IMR-90 (cell line): ENCODE data around the gene USP32. TPM values are rescaled to one million over a fixed set of nuclear protein-coding genes. Genes with fewer than 3 reads are reported as not detected.
A peak's percentile ranks its signal among the peaks of the same experiment; 100 is the strongest.

Source experiments
- ATAC-seq: fragments of 200-7000 bp; cut with Tn5 transposase; 2 replicates; pipeline ENCODE4 v1.9.1; 2020; ENCODE audit warnings: low read depth, mild to moderate bottlenecking, moderate library complexity
- BruUV-seq: library from RNA; stranded (reverse); fragments of 400-500 nt; replicated peaks from 2 replicates; lab custom pipeline; 2021; lab: Mats Ljungman, UMichigan
- CTCF ChIA-PET: fragments of 300-600 bp; formaldehyde crosslinking; extraction: SDS; loops from one replicate; lab custom pipeline; 2021; ENCODE audit warnings: antibody characterized with exemption; lab: Yijun Ruan, JAX
- POLR2A ChIA-PET: fragments of 300-600 bp; sonication (Branson Sonifier 250); formaldehyde crosslinking; loops from one replicate; lab custom pipeline; 2022; ENCODE audit warnings: antibody characterized with exemption; ENCODE audit not compliant: unreplicated experiment; lab: Charles Lee
- DNase-seq: peaks from one replicate; pipeline ENCODE4 v3.0.0; 2013
- H2AFZ ChIP-seq: replicated peaks from 2 replicates; pipeline ENCODE3; 2013; ENCODE audit warnings: low read length, mild to moderate bottlenecking; ENCODE audit not compliant: poor library complexity
- H2AK5ac ChIP-seq: 2 replicates; pipeline ENCODE4 v1.6.1; 2013; ENCODE audit warnings: low read depth, low read length, inconsistent platforms
- H2AK9ac ChIP-seq: replicated peaks from 2 replicates; pipeline ENCODE3; 2013; ENCODE audit warnings: mild to moderate bottlenecking, low read depth, low read length, moderate library complexity; ENCODE audit not compliant: poor library complexity
- H2BK120ac ChIP-seq: 2 replicates; pipeline ENCODE4 v1.6.1; 2013; ENCODE audit warnings: low read depth, low read length, inconsistent platforms
- H2BK15ac ChIP-seq: 3 replicates; pipeline ENCODE4 v1.6.1; 2013; ENCODE audit warnings: low read depth, low read length, inconsistent platforms
- H2BK20ac ChIP-seq: 2 replicates; pipeline ENCODE4 v1.6.1; 2013; ENCODE audit warnings: low read depth, mild to moderate bottlenecking, inconsistent platforms, low read length, moderate library complexity
- H2BK5ac ChIP-seq: 2 replicates; pipeline ENCODE4 v1.6.1; 2013; ENCODE audit warnings: mild to moderate bottlenecking, low read depth, low read length, inconsistent platforms; ENCODE audit not compliant: poor library complexity, severe bottlenecking
- H3K14ac ChIP-seq: replicated peaks from 2 replicates; pipeline ENCODE4 v1.6.1; 2013; ENCODE audit warnings: low read depth, low read length, inconsistent platforms
- H3K18ac ChIP-seq: 2 replicates; pipeline ENCODE4 v1.6.1; 2013; ENCODE audit warnings: low read depth, low read length, control low read depth
- H3K23ac ChIP-seq: 2 replicates; pipeline ENCODE4 v1.6.1; 2013; ENCODE audit warnings: low read depth, low read length, inconsistent platforms
- H3K27ac ChIP-seq: 2 replicates; pipeline ENCODE4 v1.5.1; 2013; ENCODE audit warnings: mild to moderate bottlenecking, control low read depth, low read length; ENCODE audit not compliant: insufficient read depth
- H3K27me3 ChIP-seq: 2 replicates; pipeline ENCODE4 v1.6.1; 2013; ENCODE audit warnings: low read length; ENCODE audit not compliant: control insufficient read depth, insufficient read depth
- H3K36me3 ChIP-seq: 2 replicates; pipeline ENCODE4 v1.6.1; 2013; ENCODE audit warnings: low read length, mixed read lengths; ENCODE audit not compliant: control insufficient read depth, insufficient read depth
- H3K4ac ChIP-seq: 2 replicates; pipeline ENCODE4 v1.6.1; 2013; ENCODE audit warnings: low read depth, low read length, inconsistent platforms
- H3K4me1 ChIP-seq: 2 replicates; pipeline ENCODE4 v1.6.1; 2013; ENCODE audit warnings: low read length, mixed read lengths; ENCODE audit not compliant: control insufficient read depth, insufficient read depth
- H3K4me2 ChIP-seq: 2 replicates; pipeline ENCODE4 v1.6.1; 2013; ENCODE audit warnings: low read depth, mild to moderate bottlenecking, control low read depth, low read length, moderate library complexity
- H3K4me3 ChIP-seq: 2 replicates; pipeline ENCODE4 v1.5.1; 2013; ENCODE audit warnings: low read depth, mild to moderate bottlenecking, control low read depth, low read length, moderate library complexity; ENCODE audit not compliant: insufficient read depth
- H3K56ac ChIP-seq: 2 replicates; pipeline ENCODE4 v1.6.1; 2013; ENCODE audit warnings: low read length, inconsistent platforms; ENCODE audit not compliant: insufficient read depth; ENCODE audit errors: extremely low read depth
- H3K79me1 ChIP-seq, 2 experiments: 2 replicates each; pipeline ENCODE4 v1.6.1; 2013; ENCODE audit warnings: low read length in 2 of 2, inconsistent platforms in 1 of 2, low read depth in 1 of 2
- H3K9ac ChIP-seq: 2 replicates; pipeline ENCODE4 v1.6.1; 2013; ENCODE audit warnings: low read depth, low read length, control low read depth
- H3K9me1 ChIP-seq: 2 replicates; pipeline ENCODE4 v1.6.1; 2013; ENCODE audit warnings: low read length, inconsistent platforms; ENCODE audit not compliant: insufficient read depth
- H3K9me3 ChIP-seq: 2 replicates; pipeline ENCODE4 v1.6.1; 2013; ENCODE audit warnings: low read length; ENCODE audit not compliant: control insufficient read depth, insufficient read depth
- H4K20me1 ChIP-seq: 2 replicates; pipeline ENCODE4 v1.6.1; 2013; ENCODE audit warnings: low read length, inconsistent platforms; ENCODE audit not compliant: insufficient read depth
- H4K5ac ChIP-seq: 2 replicates; pipeline ENCODE4 v1.6.1; 2013; ENCODE audit warnings: mild to moderate bottlenecking, low read depth, low read length, control low read depth
- H4K8ac ChIP-seq, 2 experiments: 2 replicates each; pipeline ENCODE4 v1.6.1; 2013; ENCODE audit warnings: low read depth in 2 of 2, low read length in 2 of 2, control low read depth in 1 of 2, inconsistent platforms in 1 of 2
- H4K91ac ChIP-seq: 2 replicates; pipeline ENCODE4 v1.6.1; 2013; ENCODE audit warnings: low read depth, low read length, inconsistent platforms; ENCODE audit not compliant: insufficient read depth
- BHLHE40 ChIP-seq: fragments of 150-350 bp; IDR thresholded peaks from 2 replicates; pipeline ENCODE4 v1.6.1; 2016; ENCODE audit warnings: mild to moderate bottlenecking, low read depth, low read length
- CEBPB ChIP-seq: IDR thresholded peaks from 2 replicates; pipeline ENCODE4 v1.6.1; 2012; ENCODE audit warnings: low read depth, low read length, improper control_type of control experiment
- CHD1 ChIP-seq: IDR thresholded peaks from 2 replicates; pipeline ENCODE4 v1.6.1; 2012; ENCODE audit warnings: low read depth, low read length, improper control_type of control experiment
- MAZ ChIP-seq: IDR thresholded peaks from 2 replicates; pipeline ENCODE4 v1.6.1; 2012; ENCODE audit warnings: low read depth, mild to moderate bottlenecking, low read length, improper control_type of control experiment, moderate library complexity, borderline replicate concordance
- MXI1 ChIP-seq: IDR thresholded peaks from 2 replicates; pipeline ENCODE4 v1.6.1; 2012; ENCODE audit warnings: low read depth, mild to moderate bottlenecking, low read length, moderate library complexity, borderline replicate concordance
- NFE2L2 ChIP-seq: fragments of 150-350 bp; IDR thresholded peaks from 2 replicates; pipeline ENCODE4 v1.6.1; 2016; ENCODE audit warnings: low read depth, mild to moderate bottlenecking, low read length
- POLR2A ChIP-seq: IDR thresholded peaks from 2 replicates; pipeline ENCODE4 v1.6.1; 2012; ENCODE audit warnings: mild to moderate bottlenecking, low read depth, low read length
- RAD21 ChIP-seq: IDR thresholded peaks from 2 replicates; pipeline ENCODE4 v1.6.1; 2012; ENCODE audit warnings: low read length, improper control_type of control experiment
- RCOR1 ChIP-seq: IDR thresholded peaks from 2 replicates; pipeline ENCODE4 v1.6.1; 2012; ENCODE audit warnings: mild to moderate bottlenecking, low read length, improper control_type of control experiment; ENCODE audit not compliant: insufficient replicate concordance
- SMC3 ChIP-seq: fragments of 150-350 bp; IDR thresholded peaks from 2 replicates; pipeline ENCODE4 v1.6.1; 2016; ENCODE audit warnings: low read depth, mild to moderate bottlenecking, antibody characterized with exemption, low read length, moderate library complexity
- WGBS, 2 experiments: methylation state at CpG; one replicate each; pipeline versions ENCODE4 v1.1.5 to v1.1.7; 2013; ENCODE audit warnings: missing lambda C conversion rate in 2 of 2; ENCODE audit not compliant: insufficient read length in 1 of 2; ENCODE audit errors: extremely low coverage in 2 of 2; 5-methylcytosine and 5-hydroxymethylcytosine counted together
- dilution Hi-C: fragments of 300-500 bp; cut with HindIII; formaldehyde crosslinking; loops from one replicate; pipeline ENCODE4 v1.14.3; 2018; ENCODE audit warnings: low sequenced_read_pairs; ENCODE audit not compliant: unreplicated experiment
- in situ Hi-C: fragments of 300-500 bp; cut with MboI; formaldehyde crosslinking; loops from 3 replicates; pipeline ENCODE4 v1.14.3; 2019; ENCODE audit warnings: low sequenced_read_pairs, inconsistent platforms, mixed read lengths
- intact Hi-C: fragments of 100-400 bp; cut with micrococcal nuclease; formaldehyde crosslinking; loops from 2 replicates; pipeline ENCODE4 v1.10.0; 2022
- polyA plus RNA-seq, 3 experiments: library from polyadenylated mRNA; depleted of rRNA; stranded (reverse); fragments of >200 nt; gene quantifications; 2 replicates each; pipeline ENCODE4 v1.2.3, GENCODE V29; 2012; ENCODE audit warnings: low replicate concordance in 1 of 3
- total RNA-seq: library from RNA; depleted of rRNA; stranded (reverse); fragments of >200 nt; gene quantifications from 2 replicates; pipeline ENCODE4 v1.2.3, GENCODE V29; 2012
- TF ChIP-seq, protein P1 (sequence below): conservative IDR thresholded peaks from 2 replicates; pipeline ENCODE4 v1.5.1; 2012; ENCODE audit warnings: mild to moderate bottlenecking, low read depth, low read length, improper control_type of control experiment
- TF ChIP-seq, protein P2 (sequence below): fragments of 150-350 bp; IDR thresholded peaks from 2 replicates; pipeline ENCODE4 v1.6.1; 2016; ENCODE audit warnings: low read depth, mild to moderate bottlenecking, low read length, moderate library complexity, borderline replicate concordance
- TF ChIP-seq, protein P3 (sequence below): fragments of 150-350 bp; IDR thresholded peaks from 2 replicates; pipeline ENCODE4 v1.6.1; 2017; ENCODE audit warnings: mild to moderate bottlenecking, antibody characterized with exemption, low read length, low read depth

Gene USP32
- total and polyA plus RNA-seq, 2 of the 4 experiments (the other 2 are of a cell fraction) = 16.8 to 46.8 TPM

DNA sequence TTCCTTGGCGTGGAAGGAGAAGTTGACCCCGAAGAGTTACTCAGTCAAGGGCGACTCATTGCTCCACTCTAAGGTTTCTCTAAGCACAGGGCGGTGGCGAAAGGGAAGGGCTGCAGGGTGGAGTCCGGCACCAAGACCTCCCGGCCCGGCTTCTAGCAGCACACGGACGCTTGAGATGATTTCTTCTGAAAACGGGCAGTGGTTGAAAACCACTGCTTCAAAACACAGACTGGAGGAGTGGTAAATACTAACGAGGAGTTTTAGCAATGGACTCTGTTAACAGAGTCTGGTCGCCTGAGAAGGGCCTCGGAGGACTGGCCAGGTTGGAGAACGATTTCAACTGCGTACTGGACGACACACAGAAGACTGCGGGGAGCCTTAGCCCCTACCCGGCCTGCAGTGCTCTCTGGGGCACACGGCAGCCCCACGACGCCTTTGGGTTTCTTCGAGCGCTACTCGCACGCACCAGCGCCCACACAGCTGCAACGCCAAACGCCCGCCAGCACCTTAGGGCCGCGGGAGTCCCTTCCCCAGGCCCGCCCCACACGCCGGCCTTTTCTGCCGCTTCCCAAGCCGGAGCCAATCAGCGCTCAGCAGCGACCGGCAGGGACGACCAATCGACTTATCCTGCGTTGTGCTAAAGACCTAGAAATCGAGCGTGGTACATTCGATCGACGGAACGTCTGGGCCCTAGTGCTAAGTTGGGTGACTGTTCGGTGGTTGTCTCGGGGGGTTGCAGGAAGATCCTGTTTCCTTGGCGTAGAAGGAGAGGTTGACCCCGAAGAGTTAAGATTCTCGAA is 256.6 kb downstream of the USP32 start:
- Histone ChIP-seq H3K4me2 (peak overlapping the region; percentile 81), H2AFZ (peak overlapping the region; percentile 94), H3K4ac (peak overlapping the region; percentile 65), H2BK5ac (peak overlapping the region; percentile 12), H3K4me1 (no peaks in the 10 kb centered on the region), H3K56ac (peak overlapping the region; percentile 33), H3K9ac (peak overlapping the region; percentile 57), H3K4me3 (peak overlapping the region; percentile 59), H3K9me1 (peaks cover 8% of the 10 kb centered on the region), H3K27me3 (peaks cover 21% of the 10 kb centered on the region), H4K5ac (no peak overlapping the region), H3K14ac (peak overlapping the region; percentile 53), H4K91ac (peak overlapping the region; percentile 75; the same call in 1 of the 2 replicates), H4K20me1 (no peaks in the 10 kb centered on the region), H2BK20ac (no peak overlapping the region), H2AK9ac (peak overlapping the region; percentile 73), H3K36me3 (peaks cover 4% of the 10 kb centered on the region; the same call in 1 of the 2 replicates), H3K23ac (peak overlapping the region; percentile 76; the same call in 1 of the 2 replicates), H2BK15ac (no peak overlapping the region), H2AK5ac (0 out of 2 replicates have a peak overlapping the region, but pooled peaks have one; percentile 36), H3K18ac (no peak overlapping the region), H2BK120ac (no peak overlapping the region), H3K27ac (peak overlapping the region; percentile 25), H3K79me1 (peaks cover 16 to 27% of the 10 kb centered on the region in 2 experiments; a peak in 2 of 4 replicates), H3K9me3 (no peaks in the 10 kb centered on the region), H4K8ac (peak overlapping the region in 1 of 2 experiments; percentile 56; a peak in 1 of 4 replicates)
- 0% methylated on average over 27 of the region's 54 CpGs; no CpG with 5 or more reads in 1 of the 2 experiments for WGBS, 2 experiments
- BruUV-seq = no TSS peak
- dilution Hi-C loops = no loop called here
- in situ Hi-C loops = loop anchor here (25.0 kb wide), 2 partner anchors 277 to 502 kb away; partner anchors contain the start of gene CHCT1
- ChIA-PET POLR2A (no interaction called here), CTCF (no interaction called here)
- ATAC-seq = peak; percentile 97
- intact Hi-C loops = loop anchor here (10.0 kb wide), 1 partner anchor 469 kb away; the partner anchor contains the start of gene PPM1D
- TF ChIP-seq MAZ = peak; percentile 39; the same call in 1 of the 2 replicates
- peak; percentile 41; the same call in 1 of the 2 replicates for TF ChIP-seq MXI1
- no peak for TF ChIP-seq BHLHE40
- TF ChIP-seq CEBPB = peak; percentile 11; the same call in 1 of the 2 replicates
- peak; percentile 74 for TF ChIP-seq POLR2A
- 0 out of 2 replicates have a peak, but pooled peaks have one; percentile 88 for TF ChIP-seq CHD1
- TF ChIP-seq, protein P1, sequence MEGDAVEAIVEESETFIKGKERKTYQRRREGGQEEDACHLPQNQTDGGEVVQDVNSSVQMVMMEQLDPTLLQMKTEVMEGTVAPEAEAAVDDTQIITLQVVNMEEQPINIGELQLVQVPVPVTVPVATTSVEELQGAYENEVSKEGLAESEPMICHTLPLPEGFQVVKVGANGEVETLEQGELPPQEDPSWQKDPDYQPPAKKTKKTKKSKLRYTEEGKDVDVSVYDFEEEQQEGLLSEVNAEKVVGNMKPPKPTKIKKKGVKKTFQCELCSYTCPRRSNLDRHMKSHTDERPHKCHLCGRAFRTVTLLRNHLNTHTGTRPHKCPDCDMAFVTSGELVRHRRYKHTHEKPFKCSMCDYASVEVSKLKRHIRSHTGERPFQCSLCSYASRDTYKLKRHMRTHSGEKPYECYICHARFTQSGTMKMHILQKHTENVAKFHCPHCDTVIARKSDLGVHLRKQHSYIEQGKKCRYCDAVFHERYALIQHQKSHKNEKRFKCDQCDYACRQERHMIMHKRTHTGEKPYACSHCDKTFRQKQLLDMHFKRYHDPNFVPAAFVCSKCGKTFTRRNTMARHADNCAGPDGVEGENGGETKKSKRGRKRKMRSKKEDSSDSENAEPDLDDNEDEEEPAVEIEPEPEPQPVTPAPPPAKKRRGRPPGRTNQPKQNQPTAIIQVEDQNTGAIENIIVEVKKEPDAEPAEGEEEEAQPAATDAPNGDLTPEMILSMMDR = no peak
- no peak for TF ChIP-seq RAD21
- TF ChIP-seq RCOR1 = no peak
- TF ChIP-seq SMC3 = no peak
- TF ChIP-seq, protein P2, sequence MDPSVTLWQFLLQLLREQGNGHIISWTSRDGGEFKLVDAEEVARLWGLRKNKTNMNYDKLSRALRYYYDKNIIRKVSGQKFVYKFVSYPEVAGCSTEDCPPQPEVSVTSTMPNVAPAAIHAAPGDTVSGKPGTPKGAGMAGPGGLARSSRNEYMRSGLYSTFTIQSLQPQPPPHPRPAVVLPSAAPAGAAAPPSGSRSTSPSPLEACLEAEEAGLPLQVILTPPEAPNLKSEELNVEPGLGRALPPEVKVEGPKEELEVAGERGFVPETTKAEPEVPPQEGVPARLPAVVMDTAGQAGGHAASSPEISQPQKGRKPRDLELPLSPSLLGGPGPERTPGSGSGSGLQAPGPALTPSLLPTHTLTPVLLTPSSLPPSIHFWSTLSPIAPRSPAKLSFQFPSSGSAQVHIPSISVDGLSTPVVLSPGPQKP = no peak
- TF ChIP-seq, protein P3, sequence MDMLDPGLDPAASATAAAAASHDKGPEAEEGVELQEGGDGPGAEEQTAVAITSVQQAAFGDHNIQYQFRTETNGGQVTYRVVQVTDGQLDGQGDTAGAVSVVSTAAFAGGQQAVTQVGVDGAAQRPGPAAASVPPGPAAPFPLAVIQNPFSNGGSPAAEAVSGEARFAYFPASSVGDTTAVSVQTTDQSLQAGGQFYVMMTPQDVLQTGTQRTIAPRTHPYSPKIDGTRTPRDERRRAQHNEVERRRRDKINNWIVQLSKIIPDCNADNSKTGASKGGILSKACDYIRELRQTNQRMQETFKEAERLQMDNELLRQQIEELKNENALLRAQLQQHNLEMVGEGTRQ = no peak
- TF ChIP-seq NFE2L2 = no peak
- DNase-seq = peak; percentile 90
